IMR-90 (cell line): ENCODE data around the gene CYSRT1. TPM values are rescaled to one million over a fixed set of nuclear protein-coding genes. Genes with fewer than 3 reads are reported as not detected.

ENCODE experiments used
- ATAC-seq: fragments of 200-7000 bp; cut with Tn5 transposase; 2 replicates; pipeline ENCODE4 v1.9.1; 2020; ENCODE audit warnings: low read depth, mild to moderate bottlenecking, moderate library complexity
- BruUV-seq: library from RNA; stranded (reverse); fragments of 400-500 nt; replicated peaks from 2 replicates; lab custom pipeline; 2021; lab: Mats Ljungman, UMichigan
- CTCF ChIA-PET: fragments of 300-600 bp; formaldehyde crosslinking; extraction: SDS; loops from one replicate; lab custom pipeline; 2021; ENCODE audit warnings: antibody characterized with exemption; lab: Yijun Ruan, JAX
- POLR2A ChIA-PET: fragments of 300-600 bp; sonication (Branson Sonifier 250); formaldehyde crosslinking; loops from one replicate; lab custom pipeline; 2022; ENCODE audit warnings: antibody characterized with exemption; ENCODE audit not compliant: unreplicated experiment; lab: Charles Lee
- DNase-seq: peaks from one replicate; pipeline ENCODE4 v3.0.0; 2013
- H2AFZ ChIP-seq: replicated peaks from 2 replicates; pipeline ENCODE3; 2013; ENCODE audit warnings: low read length, mild to moderate bottlenecking; ENCODE audit not compliant: poor library complexity
- H2AK5ac ChIP-seq: 2 replicates; pipeline ENCODE4 v1.6.1; 2013; ENCODE audit warnings: low read depth, low read length, inconsistent platforms
- H2AK9ac ChIP-seq: replicated peaks from 2 replicates; pipeline ENCODE3; 2013; ENCODE audit warnings: mild to moderate bottlenecking, low read depth, low read length, moderate library complexity; ENCODE audit not compliant: poor library complexity
- H2BK120ac ChIP-seq: 2 replicates; pipeline ENCODE4 v1.6.1; 2013; ENCODE audit warnings: low read depth, low read length, inconsistent platforms
- H2BK15ac ChIP-seq: 3 replicates; pipeline ENCODE4 v1.6.1; 2013; ENCODE audit warnings: low read depth, low read length, inconsistent platforms
- H2BK20ac ChIP-seq: 2 replicates; pipeline ENCODE4 v1.6.1; 2013; ENCODE audit warnings: low read depth, mild to moderate bottlenecking, inconsistent platforms, low read length, moderate library complexity
- H2BK5ac ChIP-seq: 2 replicates; pipeline ENCODE4 v1.6.1; 2013; ENCODE audit warnings: mild to moderate bottlenecking, low read depth, low read length, inconsistent platforms; ENCODE audit not compliant: poor library complexity, severe bottlenecking
- H3K14ac ChIP-seq: replicated peaks from 2 replicates; pipeline ENCODE4 v1.6.1; 2013; ENCODE audit warnings: low read depth, low read length, inconsistent platforms
- H3K18ac ChIP-seq: 2 replicates; pipeline ENCODE4 v1.6.1; 2013; ENCODE audit warnings: low read depth, low read length, control low read depth
- H3K23ac ChIP-seq: 2 replicates; pipeline ENCODE4 v1.6.1; 2013; ENCODE audit warnings: low read depth, low read length, inconsistent platforms
- H3K27ac ChIP-seq: 2 replicates; pipeline ENCODE4 v1.5.1; 2013; ENCODE audit warnings: mild to moderate bottlenecking, control low read depth, low read length; ENCODE audit not compliant: insufficient read depth
- H3K27me3 ChIP-seq: 2 replicates; pipeline ENCODE4 v1.6.1; 2013; ENCODE audit warnings: low read length; ENCODE audit not compliant: control insufficient read depth, insufficient read depth
- H3K36me3 ChIP-seq: 2 replicates; pipeline ENCODE4 v1.6.1; 2013; ENCODE audit warnings: low read length, mixed read lengths; ENCODE audit not compliant: control insufficient read depth, insufficient read depth
- H3K4ac ChIP-seq: 2 replicates; pipeline ENCODE4 v1.6.1; 2013; ENCODE audit warnings: low read depth, low read length, inconsistent platforms
- H3K4me1 ChIP-seq: 2 replicates; pipeline ENCODE4 v1.6.1; 2013; ENCODE audit warnings: low read length, mixed read lengths; ENCODE audit not compliant: control insufficient read depth, insufficient read depth
- H3K4me2 ChIP-seq: 2 replicates; pipeline ENCODE4 v1.6.1; 2013; ENCODE audit warnings: low read depth, mild to moderate bottlenecking, control low read depth, low read length, moderate library complexity
- H3K4me3 ChIP-seq: 2 replicates; pipeline ENCODE4 v1.5.1; 2013; ENCODE audit warnings: low read depth, mild to moderate bottlenecking, control low read depth, low read length, moderate library complexity; ENCODE audit not compliant: insufficient read depth
- H3K56ac ChIP-seq: 2 replicates; pipeline ENCODE4 v1.6.1; 2013; ENCODE audit warnings: low read length, inconsistent platforms; ENCODE audit not compliant: insufficient read depth; ENCODE audit errors: extremely low read depth
- H3K79me1 ChIP-seq, 2 experiments: 2 replicates each; pipeline ENCODE4 v1.6.1; 2013; ENCODE audit warnings: low read length in 2 of 2, inconsistent platforms in 1 of 2, low read depth in 1 of 2
- H3K9ac ChIP-seq: 2 replicates; pipeline ENCODE4 v1.6.1; 2013; ENCODE audit warnings: low read depth, low read length, control low read depth
- H3K9me1 ChIP-seq: 2 replicates; pipeline ENCODE4 v1.6.1; 2013; ENCODE audit warnings: low read length, inconsistent platforms; ENCODE audit not compliant: insufficient read depth
- H3K9me3 ChIP-seq: 2 replicates; pipeline ENCODE4 v1.6.1; 2013; ENCODE audit warnings: low read length; ENCODE audit not compliant: control insufficient read depth, insufficient read depth
- H4K20me1 ChIP-seq: 2 replicates; pipeline ENCODE4 v1.6.1; 2013; ENCODE audit warnings: low read length, inconsistent platforms; ENCODE audit not compliant: insufficient read depth
- H4K5ac ChIP-seq: 2 replicates; pipeline ENCODE4 v1.6.1; 2013; ENCODE audit warnings: mild to moderate bottlenecking, low read depth, low read length, control low read depth
- H4K8ac ChIP-seq, 2 experiments: 2 replicates each; pipeline ENCODE4 v1.6.1; 2013; ENCODE audit warnings: low read depth in 2 of 2, low read length in 2 of 2, control low read depth in 1 of 2, inconsistent platforms in 1 of 2
- H4K91ac ChIP-seq: 2 replicates; pipeline ENCODE4 v1.6.1; 2013; ENCODE audit warnings: low read depth, low read length, inconsistent platforms; ENCODE audit not compliant: insufficient read depth
- BHLHE40 ChIP-seq: fragments of 150-350 bp; IDR thresholded peaks from 2 replicates; pipeline ENCODE4 v1.6.1; 2016; ENCODE audit warnings: mild to moderate bottlenecking, low read depth, low read length
- CEBPB ChIP-seq: IDR thresholded peaks from 2 replicates; pipeline ENCODE4 v1.6.1; 2012; ENCODE audit warnings: low read depth, low read length, improper control_type of control experiment
- CHD1 ChIP-seq: IDR thresholded peaks from 2 replicates; pipeline ENCODE4 v1.6.1; 2012; ENCODE audit warnings: low read depth, low read length, improper control_type of control experiment
- CTCF ChIP-seq: conservative IDR thresholded peaks from 2 replicates; pipeline ENCODE4 v1.5.1; 2012; ENCODE audit warnings: mild to moderate bottlenecking, low read depth, low read length, improper control_type of control experiment
- ELK1 ChIP-seq: fragments of 150-350 bp; IDR thresholded peaks from 2 replicates; pipeline ENCODE4 v1.6.1; 2016; ENCODE audit warnings: low read depth, mild to moderate bottlenecking, low read length, moderate library complexity, borderline replicate concordance
- FOS ChIP-seq: fragments of 150-350 bp; IDR thresholded peaks from 2 replicates; pipeline ENCODE4 v1.6.1; 2016; ENCODE audit warnings: low read depth, low read length
- MAFK ChIP-seq: IDR thresholded peaks from 2 replicates; pipeline ENCODE4 v1.6.1; 2012; ENCODE audit warnings: low read depth, low read length, improper control_type of control experiment
- MAZ ChIP-seq: IDR thresholded peaks from 2 replicates; pipeline ENCODE4 v1.6.1; 2012; ENCODE audit warnings: low read depth, mild to moderate bottlenecking, low read length, improper control_type of control experiment, moderate library complexity, borderline replicate concordance
- MXI1 ChIP-seq: IDR thresholded peaks from 2 replicates; pipeline ENCODE4 v1.6.1; 2012; ENCODE audit warnings: low read depth, mild to moderate bottlenecking, low read length, moderate library complexity, borderline replicate concordance
- NFE2L2 ChIP-seq: fragments of 150-350 bp; IDR thresholded peaks from 2 replicates; pipeline ENCODE4 v1.6.1; 2016; ENCODE audit warnings: low read depth, mild to moderate bottlenecking, low read length
- RAD21 ChIP-seq: IDR thresholded peaks from 2 replicates; pipeline ENCODE4 v1.6.1; 2012; ENCODE audit warnings: low read length, improper control_type of control experiment
- RCOR1 ChIP-seq: IDR thresholded peaks from 2 replicates; pipeline ENCODE4 v1.6.1; 2012; ENCODE audit warnings: mild to moderate bottlenecking, low read length, improper control_type of control experiment; ENCODE audit not compliant: insufficient replicate concordance
- RFX5 ChIP-seq: IDR thresholded peaks from 2 replicates; pipeline ENCODE4 v1.8.0; 2012; ENCODE audit warnings: low read depth, mild to moderate bottlenecking, low read length, moderate library complexity
- SMC3 ChIP-seq: fragments of 150-350 bp; IDR thresholded peaks from 2 replicates; pipeline ENCODE4 v1.6.1; 2016; ENCODE audit warnings: low read depth, mild to moderate bottlenecking, antibody characterized with exemption, low read length, moderate library complexity
- USF2 ChIP-seq: fragments of 150-350 bp; IDR thresholded peaks from 2 replicates; pipeline ENCODE4 v1.6.1; 2017; ENCODE audit warnings: mild to moderate bottlenecking, antibody characterized with exemption, low read length, low read depth
- WGBS, 2 experiments: methylation state at CpG; one replicate each; pipeline versions ENCODE4 v1.1.5 to v1.1.7; 2013; ENCODE audit warnings: missing lambda C conversion rate in 2 of 2; ENCODE audit not compliant: insufficient read length in 1 of 2; ENCODE audit errors: extremely low coverage in 2 of 2; 5-methylcytosine and 5-hydroxymethylcytosine counted together
- dilution Hi-C: fragments of 300-500 bp; cut with HindIII; formaldehyde crosslinking; loops from one replicate; pipeline ENCODE4 v1.14.3; 2018; ENCODE audit warnings: low sequenced_read_pairs; ENCODE audit not compliant: unreplicated experiment
- in situ Hi-C: fragments of 300-500 bp; cut with MboI; formaldehyde crosslinking; loops from 3 replicates; pipeline ENCODE4 v1.14.3; 2019; ENCODE audit warnings: low sequenced_read_pairs, inconsistent platforms, mixed read lengths
- intact Hi-C: fragments of 100-400 bp; cut with micrococcal nuclease; formaldehyde crosslinking; loops from 2 replicates; pipeline ENCODE4 v1.10.0; 2022
- polyA plus RNA-seq, 3 experiments: library from polyadenylated mRNA; depleted of rRNA; stranded (reverse); fragments of >200 nt; gene quantifications; 2 replicates each; pipeline ENCODE4 v1.2.3, GENCODE V29; 2012; ENCODE audit warnings: low replicate concordance in 1 of 3
- total RNA-seq: library from RNA; depleted of rRNA; stranded (reverse); fragments of >200 nt; gene quantifications from 2 replicates; pipeline ENCODE4 v1.2.3, GENCODE V29; 2012

Gene CYSRT1
- total and polyA plus RNA-seq, 2 of the 4 experiments (the other 2 are of a cell fraction) = 0.18 to 0.84 TPM

GRCh38 chr9:137178201-137178938, 46.6 kb upstream of the CYSRT1 start:
- Histone ChIP-seq H2BK15ac (no peak overlapping the region), H4K20me1 (no peaks in the 10 kb centered on the region; the same call in 1 of the 2 replicates), H3K23ac (no peak overlapping the region), H3K27ac (no peak overlapping the region), H3K4me1 (no peaks in the 10 kb centered on the region; the same call in 1 of the 2 replicates), H2BK20ac (no peak overlapping the region), H3K79me1 (no peaks in the 10 kb centered on the region), H2BK5ac (no peak overlapping the region), H3K56ac (no peak overlapping the region), H2AFZ (no peak overlapping the region), H3K9me3 (no peaks in the 10 kb centered on the region), H3K36me3 (peaks cover 51% of the 10 kb centered on the region), H3K18ac (no peak overlapping the region), H3K4ac (no peak overlapping the region; the same call in 1 of the 2 replicates), H4K5ac (no peak overlapping the region), H2AK5ac (no peak overlapping the region), H4K91ac (no peak overlapping the region), H3K4me2 (no peak overlapping the region), H3K27me3 (no peaks in the 10 kb centered on the region), H2AK9ac (peak overlapping the region; percentile 71), H3K9ac (no peak overlapping the region), H3K4me3 (no peak overlapping the region), H2BK120ac (no peak overlapping the region), H4K8ac (no peak overlapping the region), H3K14ac (no peak overlapping the region), H3K9me1 (0 out of 2 replicates have a peak, but pooled peaks cover 2% of the 10 kb centered on the region)
- no peak for DNase-seq
- intact Hi-C loops (no loop called here), in situ Hi-C loops (no loop called here), dilution Hi-C loops (no loop called here)
- ChIA-PET CTCF (no interaction called here), POLR2A (no interaction called here)
- no peak for ATAC-seq
- no TSS peak for BruUV-seq
- WGBS, 2 experiments = 92% methylated on average over 15 of the region's 23 CpGs; no CpG with 5 or more reads in 1 of the 2 experiments
- TF ChIP-seq RAD21 (no peak), FOS (no peak), NFE2L2 (no peak), MXI1 (no peak), RFX5 (no peak), CTCF (no peak), SMC3 (no peak), ELK1 (no peak), MAZ (no peak), CHD1 (no peak), RCOR1 (no peak), CEBPB (no peak), USF2 (no peak), BHLHE40 (no peak), MAFK (no peak)
